ENCODE measurements around the gene SCFD2.
"Not testable (repeated sequence)": the region's sequence is repeated elsewhere in the genome, so short reads cannot be mapped to it uniquely, and the experiment has no call there.

DNA sequence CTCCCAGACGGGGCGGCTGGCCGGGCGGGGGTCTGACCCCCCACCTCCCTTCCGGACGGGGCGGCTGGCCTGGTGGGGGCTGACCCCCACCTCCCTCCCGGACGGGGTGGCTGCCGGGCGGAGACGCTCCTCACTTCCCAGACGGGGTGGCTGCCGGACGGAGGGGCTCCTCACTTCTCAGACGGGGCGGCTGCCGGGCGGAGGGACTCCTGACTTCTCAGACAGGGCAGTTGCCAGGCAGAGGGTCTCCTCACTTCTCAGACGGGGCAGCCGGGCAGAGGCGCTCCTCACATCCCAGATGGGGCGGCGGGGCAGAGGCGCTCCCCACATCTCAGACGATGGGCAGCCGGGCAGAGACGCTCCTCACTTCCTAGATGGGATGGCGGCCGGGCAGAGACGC, 109.9 kb downstream of the SCFD2 start:
- TF ChIP-seq, protein P1, sequence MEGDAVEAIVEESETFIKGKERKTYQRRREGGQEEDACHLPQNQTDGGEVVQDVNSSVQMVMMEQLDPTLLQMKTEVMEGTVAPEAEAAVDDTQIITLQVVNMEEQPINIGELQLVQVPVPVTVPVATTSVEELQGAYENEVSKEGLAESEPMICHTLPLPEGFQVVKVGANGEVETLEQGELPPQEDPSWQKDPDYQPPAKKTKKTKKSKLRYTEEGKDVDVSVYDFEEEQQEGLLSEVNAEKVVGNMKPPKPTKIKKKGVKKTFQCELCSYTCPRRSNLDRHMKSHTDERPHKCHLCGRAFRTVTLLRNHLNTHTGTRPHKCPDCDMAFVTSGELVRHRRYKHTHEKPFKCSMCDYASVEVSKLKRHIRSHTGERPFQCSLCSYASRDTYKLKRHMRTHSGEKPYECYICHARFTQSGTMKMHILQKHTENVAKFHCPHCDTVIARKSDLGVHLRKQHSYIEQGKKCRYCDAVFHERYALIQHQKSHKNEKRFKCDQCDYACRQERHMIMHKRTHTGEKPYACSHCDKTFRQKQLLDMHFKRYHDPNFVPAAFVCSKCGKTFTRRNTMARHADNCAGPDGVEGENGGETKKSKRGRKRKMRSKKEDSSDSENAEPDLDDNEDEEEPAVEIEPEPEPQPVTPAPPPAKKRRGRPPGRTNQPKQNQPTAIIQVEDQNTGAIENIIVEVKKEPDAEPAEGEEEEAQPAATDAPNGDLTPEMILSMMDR (IDR thresholded peaks at IDR 0.05; ENCODE audit: poor library complexity, severe bottlenecking) = not testable (repeated sequence)
- TF ChIP-seq, protein P2, sequence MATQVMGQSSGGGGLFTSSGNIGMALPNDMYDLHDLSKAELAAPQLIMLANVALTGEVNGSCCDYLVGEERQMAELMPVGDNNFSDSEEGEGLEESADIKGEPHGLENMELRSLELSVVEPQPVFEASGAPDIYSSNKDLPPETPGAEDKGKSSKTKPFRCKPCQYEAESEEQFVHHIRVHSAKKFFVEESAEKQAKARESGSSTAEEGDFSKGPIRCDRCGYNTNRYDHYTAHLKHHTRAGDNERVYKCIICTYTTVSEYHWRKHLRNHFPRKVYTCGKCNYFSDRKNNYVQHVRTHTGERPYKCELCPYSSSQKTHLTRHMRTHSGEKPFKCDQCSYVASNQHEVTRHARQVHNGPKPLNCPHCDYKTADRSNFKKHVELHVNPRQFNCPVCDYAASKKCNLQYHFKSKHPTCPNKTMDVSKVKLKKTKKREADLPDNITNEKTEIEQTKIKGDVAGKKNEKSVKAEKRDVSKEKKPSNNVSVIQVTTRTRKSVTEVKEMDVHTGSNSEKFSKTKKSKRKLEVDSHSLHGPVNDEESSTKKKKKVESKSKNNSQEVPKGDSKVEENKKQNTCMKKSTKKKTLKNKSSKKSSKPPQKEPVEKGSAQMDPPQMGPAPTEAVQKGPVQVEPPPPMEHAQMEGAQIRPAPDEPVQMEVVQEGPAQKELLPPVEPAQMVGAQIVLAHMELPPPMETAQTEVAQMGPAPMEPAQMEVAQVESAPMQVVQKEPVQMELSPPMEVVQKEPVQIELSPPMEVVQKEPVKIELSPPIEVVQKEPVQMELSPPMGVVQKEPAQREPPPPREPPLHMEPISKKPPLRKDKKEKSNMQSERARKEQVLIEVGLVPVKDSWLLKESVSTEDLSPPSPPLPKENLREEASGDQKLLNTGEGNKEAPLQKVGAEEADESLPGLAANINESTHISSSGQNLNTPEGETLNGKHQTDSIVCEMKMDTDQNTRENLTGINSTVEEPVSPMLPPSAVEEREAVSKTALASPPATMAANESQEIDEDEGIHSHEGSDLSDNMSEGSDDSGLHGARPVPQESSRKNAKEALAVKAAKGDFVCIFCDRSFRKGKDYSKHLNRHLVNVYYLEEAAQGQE (IDR thresholded peaks at IDR 0.05; ENCODE audit: borderline replicate concordance) = not testable (repeated sequence)
- not testable (repeated sequence) for TF ChIP-seq EP300 (conservative IDR thresholded peaks at IDR 0.05; ENCODE audit: poor library complexity, severe bottlenecking); POLR2AphosphoS5 (IDR thresholded peaks at IDR 0.05)
